Measurements from ENCODE around the gene FAM168B. TPM values are rescaled to one million over a fixed set of nuclear protein-coding genes. Genes with fewer than 3 reads are reported as not detected.

FAM168B gene
- total and polyA plus RNA-seq, 2 of the 13 experiments (the other 11 are each of a cell fraction or from before 2014, with no cell fraction given) = 64.5 to 113 TPM

- TF ChIP-seq CEBPZ (IDR thresholded peaks at IDR 0.05; ENCODE audit: low read length) = no peak
- no peak for TF ChIP-seq ZNF510 (CRISPR knock-in tag; IDR thresholded peaks at IDR 0.05; ENCODE audit: low read depth)
- TF ChIP-seq MAFF (IDR thresholded peaks at IDR 0.05; ENCODE audit: low read depth, low read length) = no peak
- peak; percentile 97 for TF ChIP-seq HNRNPLL (IDR thresholded peaks at IDR 0.05; ENCODE audit: low read depth, low read length, poor library complexity, severe bottlenecking)
- TF ChIP-seq RFX1 (IDR thresholded peaks at IDR 0.05) = 0 out of 2 replicates have a peak, but pooled peaks have one; percentile 6
- TF ChIP-seq MED8 (CRISPR knock-in tag; IDR thresholded peaks at IDR 0.05; ENCODE audit: insufficient replicate concordance) = peak; percentile 42
- TF ChIP-seq SATB2 (CRISPR knock-in tag; IDR thresholded peaks at IDR 0.05) = 0 out of 2 replicates have a peak, but pooled peaks have one; percentile 20
- TF ChIP-seq ZNF30 (CRISPR knock-in tag; IDR thresholded peaks at IDR 0.05) = no peak
- TF ChIP-seq RCOR2 (CRISPR knock-in tag; IDR thresholded peaks at IDR 0.05) = no peak
- TF ChIP-seq ZNF782 (CRISPR knock-in tag; IDR thresholded peaks at IDR 0.05; ENCODE audit: borderline replicate concordance) = peak; percentile 39; the same call in 1 of the 2 replicates
- TF ChIP-seq HNF1A (IDR thresholded peaks at IDR 0.05; ENCODE audit: low read depth) = no peak
- peak; percentile 24; the same call in 1 of the 2 replicates for TF ChIP-seq HNF1A (CRISPR knock-in tag; IDR thresholded peaks at IDR 0.05; ENCODE audit: borderline replicate concordance)
- peak; percentile 14 for TF ChIP-seq DBP (CRISPR knock-in tag; IDR thresholded peaks at IDR 0.05; ENCODE audit: not compliant biosample characterization)
- TF ChIP-seq ZFP82 (CRISPR knock-in tag; IDR thresholded peaks at IDR 0.05; ENCODE audit: borderline replicate concordance) = peak; percentile 95
- peak; percentile 69; the same call in 1 of the 2 replicates for TF ChIP-seq ZBED4 (CRISPR knock-in tag; IDR thresholded peaks at IDR 0.05; ENCODE audit: borderline replicate concordance)
- no peak for TF ChIP-seq CHD4 (IDR thresholded peaks at IDR 0.05; ENCODE audit: borderline replicate concordance, low read length)
These were observed at the start of gene FAM168B (continued) for GRCh38 chr2:131093006-131093695.

Data from HepG2 (cell line).